GM12878 (cell line): ENCODE results near the gene ROM1. TPM values are rescaled to one million over a fixed set of nuclear protein-coding genes. Genes with fewer than 3 reads are reported as not detected.

Experiments
- ATAC-seq: fragments of 200-7000 bp; cut with Tn5 transposase; 3 replicates; pipeline ENCODE4 v1.9.1; 2020; ENCODE audit warnings: mild to moderate bottlenecking, moderate library complexity
- BruUV-seq: library from RNA; stranded (reverse); fragments of 400-500 nt; replicated peaks from 2 replicates; lab custom pipeline; 2021; lab: Mats Ljungman, UMichigan
- CTCF ChIA-PET: fragments of 300-600 bp; sonication (Branson Sonifier 250); formaldehyde crosslinking; extraction: SDS; loops from one replicate; lab custom pipeline; 2021; ENCODE audit warnings: inconsistent platforms; lab: Yijun Ruan, JAX
- POLR2A ChIA-PET: fragments of 350-600 bp; formaldehyde crosslinking; extraction: SDS; loops from one replicate; lab custom pipeline; 2021; ENCODE audit warnings: inconsistent platforms; lab: Charles Lee
- RAD21 ChIA-PET: fragments of 300-600 bp; sonication (Branson Sonifier 250); formaldehyde crosslinking; loops from one replicate; lab custom pipeline; 2023; ENCODE audit warnings: antibody characterized with exemption; ENCODE audit not compliant: unreplicated experiment; lab: Charles Lee
- SMC1A ChIA-PET: fragments of 300-600 bp; sonication (Branson Sonifier 250); formaldehyde crosslinking; loops from one replicate; lab custom pipeline; 2023; ENCODE audit not compliant: unreplicated experiment, uncharacterized antibody; lab: Charles Lee
- DNase-seq: peaks from one replicate; pipeline ENCODE4 v3.0.0-alpha.2; 2011; ENCODE audit warnings: low read depth, low spot score
- FAIRE-seq: peaks from 3 replicates; lab custom pipeline; 2011; peaks lifted over from hg19 to GRCh38; lab: Jason Lieb, UNC
- H2AFZ ChIP-seq: 2 replicates; pipeline ENCODE4 v1.6.0; 2011; ENCODE audit warnings: low read depth, low read length, control low read depth; ENCODE audit not compliant: control insufficient read depth
- H3K27ac ChIP-seq: 2 replicates; pipeline ENCODE4 v1.5.1; 2011; ENCODE audit warnings: control low read depth; ENCODE audit not compliant: control insufficient read depth, insufficient read depth
- H3K27me3 ChIP-seq, 2 experiments: replicated peaks in 1 of 2; 2 replicates each; pipeline versions ENCODE4 v1.6.0 to v1.6.1; 2011; ENCODE audit warnings: low read length in 1 of 2; ENCODE audit not compliant: control insufficient read depth in 2 of 2, insufficient read depth in 2 of 2
- H3K36me3 ChIP-seq, 2 experiments: 2 replicates each; pipeline ENCODE4 v1.5.1; 2011; ENCODE audit warnings: low read length in 1 of 2; ENCODE audit not compliant: control insufficient read depth in 2 of 2, insufficient read depth in 2 of 2
- H3K4me1 ChIP-seq: 2 replicates; pipeline ENCODE4 v1.6.1; 2011; ENCODE audit warnings: mild to moderate bottlenecking, low read length, moderate library complexity, mixed read lengths; ENCODE audit not compliant: control insufficient read depth, insufficient read depth
- H3K4me2 ChIP-seq: 2 replicates; pipeline ENCODE4 v1.6.0; 2011; ENCODE audit warnings: control low read depth; ENCODE audit not compliant: control insufficient read depth, insufficient read depth
- H3K4me3 ChIP-seq: fragments of 200-600 bp; sonication (generic); 2 replicates; pipeline ENCODE4 v1.5.1; 2016
- H3K79me2 ChIP-seq: 2 replicates; pipeline ENCODE4 v1.6.0; 2011; ENCODE audit warnings: low read length; ENCODE audit not compliant: control insufficient read depth, insufficient read depth
- H3K9ac ChIP-seq: 2 replicates; pipeline ENCODE4 v1.8.0; 2011; ENCODE audit warnings: low read length, control low read depth, mixed read lengths; ENCODE audit not compliant: control insufficient read depth, insufficient read depth
- H3K9me3 ChIP-seq: replicated peaks from 3 replicates; pipeline ENCODE4 v1.5.1; 2011; ENCODE audit warnings: mild to moderate bottlenecking, low read length; ENCODE audit not compliant: control insufficient read depth, insufficient read depth
- H4K20me1 ChIP-seq: 2 replicates; pipeline ENCODE4 v1.6.0; 2011; ENCODE audit not compliant: control insufficient read depth, insufficient read depth
- CBX5 ChIP-seq: sonication (generic); IDR thresholded peaks from 2 replicates; pipeline ENCODE4 v1.6.1; 2016; ENCODE audit warnings: low read depth, moderate library complexity, mild to moderate bottlenecking, inconsistent platforms
- HDGF ChIP-seq: fragments of 450-650 bp; IDR thresholded peaks from 2 replicates; pipeline ENCODE4 v1.6.1; 2016; ENCODE audit warnings: antibody characterized with exemption
- SP1 ChIP-seq: IDR thresholded peaks from one replicate; pipeline ENCODE4 v1.6.1; 2011; ENCODE audit warnings: low read depth, low read length
- ZNF384 ChIP-seq: IDR thresholded peaks from 2 replicates; pipeline ENCODE4 v1.6.1; 2012; ENCODE audit warnings: low read depth, mild to moderate bottlenecking, low read length, improper control_type of control experiment, borderline replicate concordance
- WGBS: methylation state at CpG from one replicate; pipeline ENCODE4 v1.1.6; 2016; ENCODE audit warnings: low lambda C conversion rate; ENCODE audit not compliant: insufficient replicate concordance, insufficient coverage; ENCODE audit errors: missing lambda C conversion rate; 5-methylcytosine and 5-hydroxymethylcytosine counted together
- in situ Hi-C: fragments of 300-500 bp; cut with MboI; formaldehyde crosslinking; loops from 9 replicates; pipeline ENCODE4 v1.14.3; 2018; ENCODE audit warnings: mixed read lengths
- intact Hi-C: fragments of 100-400 bp; cut with micrococcal nuclease; formaldehyde crosslinking; loops from one replicate; pipeline ENCODE4 v1.14.2; 2022; ENCODE audit not compliant: unreplicated experiment
- polyA plus RNA-seq, 11 experiments: library from polyadenylated mRNA; depleted of rRNA in 4 of 11; unstranded in 6 of 11; stranded (reverse) in 5 of 11; fragments of >200 nt; fragmentation: Nextera tagmentation in 4 of 11; fragmentation: Illumina TruSeq in 1 of 11; extraction: Ambion mirVana in 4 of 11; extraction: Trizol in 1 of 11; gene quantifications; 1 replicate in 1 of 11; 2 replicates in 10 of 11; pipeline versions ENCODE4 v1.2.1 to v1.2.3, GENCODE V29; 2011 to 2016; ENCODE audit warnings: inconsistent platforms in 2 of 11, missing spikeins in 2 of 11, low read depth in 1 of 11
- total RNA-seq, 4 experiments: library from RNA; depleted of rRNA in 3 of 4; stranded (reverse); fragments of >200 nt in 3 of 4; fragmentation: Illumina TruSeq in 1 of 4; extraction: Trizol in 1 of 4; gene quantifications; 2 replicates each; pipeline versions ENCODE4 v1.2.1 to v1.2.3, GENCODE V29; 2013 to 2021
- TF ChIP-seq, protein P1 (sequence below): IDR thresholded peaks from 2 replicates; pipeline ENCODE4 v1.6.1; 2012; ENCODE audit warnings: low read depth, low read length, improper control_type of control experiment
- TF ChIP-seq, protein P2 (sequence below): IDR thresholded peaks from 2 replicates; pipeline ENCODE4 v1.6.1; 2012; ENCODE audit warnings: low read depth, low read length, improper control_type of control experiment

ROM1 gene
- total and polyA plus RNA-seq, 10 of the 15 experiments (the other 5 are each of a cell fraction or from before 2014, with no cell fraction given) = 0.42 to 3.0 (median 1.1) TPM

DNA sequence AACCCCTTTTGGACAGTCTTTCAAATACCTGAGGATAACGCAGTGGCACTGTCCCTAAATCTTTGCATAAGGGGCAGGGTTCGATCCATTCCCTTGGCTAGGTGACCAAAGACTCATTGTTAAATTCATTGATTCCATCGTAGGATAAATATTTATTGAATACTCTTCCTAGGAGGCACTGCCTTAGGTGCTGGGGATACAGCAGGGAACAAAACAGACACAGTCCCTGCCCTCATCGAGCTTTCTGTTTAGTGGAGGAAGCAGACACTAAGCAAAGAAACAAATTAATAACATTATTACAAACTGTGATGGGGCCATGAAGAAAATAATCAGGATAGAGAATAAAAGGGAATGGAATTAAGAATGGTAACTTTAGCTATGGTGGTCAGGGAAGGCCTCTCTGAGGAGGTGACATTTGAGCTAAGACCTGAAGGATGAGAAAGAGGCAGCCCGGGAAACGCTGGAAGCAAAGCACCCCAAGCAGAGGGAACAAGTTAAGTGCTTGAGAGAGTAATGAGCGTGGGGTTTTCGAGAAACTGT, 8.0 kb downstream of the ROM1 start:
- peak overlapping the region; percentile 84 for H3K4me3 ChIP-seq
- peak overlapping the region; percentile 98 for H3K4me2 ChIP-seq
- H3K9ac ChIP-seq = peak overlapping the region; percentile 96
- H3K27ac ChIP-seq = peak overlapping the region; percentile 81
- no peaks in the 10 kb centered on the region for H3K27me3 ChIP-seq
- in situ Hi-C loops = no loop called here
- DNase-seq (no peak), FAIRE-seq (peak; percentile 13), ATAC-seq (no peak)
- WGBS = 6% methylated on average over 8 of the region's 8 CpGs
- H3K9me3 ChIP-seq = no peaks in the 10 kb centered on the region
- intact Hi-C loops = no loop called here
- TF ChIP-seq HDGF = peak; percentile 15; the same call in 1 of the 2 replicates
- TF ChIP-seq, protein P1, sequence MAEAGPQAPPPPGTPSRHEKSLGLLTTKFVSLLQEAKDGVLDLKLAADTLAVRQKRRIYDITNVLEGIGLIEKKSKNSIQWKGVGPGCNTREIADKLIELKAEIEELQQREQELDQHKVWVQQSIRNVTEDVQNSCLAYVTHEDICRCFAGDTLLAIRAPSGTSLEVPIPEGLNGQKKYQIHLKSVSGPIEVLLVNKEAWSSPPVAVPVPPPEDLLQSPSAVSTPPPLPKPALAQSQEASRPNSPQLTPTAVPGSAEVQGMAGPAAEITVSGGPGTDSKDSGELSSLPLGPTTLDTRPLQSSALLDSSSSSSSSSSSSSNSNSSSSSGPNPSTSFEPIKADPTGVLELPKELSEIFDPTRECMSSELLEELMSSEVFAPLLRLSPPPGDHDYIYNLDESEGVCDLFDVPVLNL = no peak
- TF ChIP-seq CBX5 = no peak
- TF ChIP-seq, protein P2, sequence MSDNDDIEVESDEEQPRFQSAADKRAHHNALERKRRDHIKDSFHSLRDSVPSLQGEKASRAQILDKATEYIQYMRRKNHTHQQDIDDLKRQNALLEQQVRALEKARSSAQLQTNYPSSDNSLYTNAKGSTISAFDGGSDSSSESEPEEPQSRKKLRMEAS = no peak
- no peak for TF ChIP-seq ZNF384
- no peak for TF ChIP-seq SP1
- H3K79me2 ChIP-seq = peaks cover 11% of the 10 kb centered on the region
- H2AFZ ChIP-seq = peak overlapping the region; percentile 67
- POLR2A ChIA-PET = interaction anchor here (0.6 to 5.0 kb wide), 26 partner anchors 8 to 240 kb away, joined by 3 to 50 read pairs (median 5); partner anchors contain the start of genes C11orf98, CSKMT, EEF1G and EML3
- H4K20me1 ChIP-seq = no peaks in the 10 kb centered on the region
- RAD21 ChIA-PET = interaction anchor here (0.8 to 3.3 kb wide), 10 partner anchors 10 to 237 kb away, joined by 3 to 25 read pairs (median 5); partner anchors contain the start of genes C11orf98, CSKMT, EEF1G and HNRNPUL2
- TSS peak; percentile 68 for BruUV-seq
- SMC1A ChIA-PET = interaction anchor here (0.6 to 2.6 kb wide), 15 partner anchors 9 to 241 kb away, joined by 3 to 11 read pairs (median 4); partner anchors contain the start of genes C11orf98, CSKMT, MTA2 and TUT1
- H3K36me3 ChIP-seq = peaks cover 3 to 8% of the 10 kb centered on the region in 2 experiments; a peak in 3 of 4 replicates
- CTCF ChIA-PET = interaction anchor here (0.7 to 2.8 kb wide), 13 partner anchors 10 to 228 kb away, joined by 3 to 12 read pairs (median 4); partner anchors contain the start of genes C11orf98, CSKMT, HNRNPUL2 and TUT1
- H3K4me1 ChIP-seq = 0 out of 2 replicates have a peak, but pooled peaks cover 4% of the 10 kb centered on the region
